Activated naive CD8-positive, alpha-beta T cell treated with anti-CD3 and anti-CD28 coated beads for 36 hours (primary cell): Measurements from ENCODE around the gene NFAT5. TPM values are rescaled to one million over a fixed set of nuclear protein-coding genes. Genes with fewer than 3 reads are reported as not detected.
A peak's percentile ranks its signal among the peaks of the same experiment; 100 is the strongest.
"Not testable (repeated sequence)": the region's sequence is repeated elsewhere in the genome, so short reads cannot be mapped to it uniquely, and the experiment has no call there.

Experiments
- DNase-seq: peaks from one replicate; pipeline ENCODE4 v3.0.0; 2021
- H3K27ac Mint-ChIP-seq: one replicate; pipeline ENCODE4 v1.8.0; 2022; ENCODE audit warnings: mild to moderate bottlenecking, moderate library complexity, mixed read lengths
- H3K27me3 Mint-ChIP-seq: one replicate; pipeline ENCODE4 v1.8.0; 2022; ENCODE audit warnings: mild to moderate bottlenecking, mixed read lengths
- H3K36me3 Mint-ChIP-seq: one replicate; pipeline ENCODE4 v1.8.0; 2021; ENCODE audit warnings: mild to moderate bottlenecking, mixed read lengths
- H3K4me1 Mint-ChIP-seq: one replicate; pipeline ENCODE4 v1.8.0; 2021; ENCODE audit warnings: mixed read lengths
- H3K4me3 Mint-ChIP-seq: one replicate; pipeline ENCODE4 v1.8.0; 2022; ENCODE audit warnings: mild to moderate bottlenecking, moderate library complexity, mixed read lengths
- H3K9me3 Mint-ChIP-seq: one replicate; pipeline ENCODE4 v1.8.0; 2022; ENCODE audit warnings: mixed read lengths
- total RNA-seq, 2 experiments: library from RNA; stranded (reverse); gene quantifications; one replicate each; pipeline ENCODE4 v1.2.3, GENCODE V29; 2021

Gene NFAT5
- total RNA-seq, 2 experiments from 2014 or later, result 26.1 to 26.3 TPM

GRCh38 chr16:69633375-69633774 lies 67.6 kb downstream of the NFAT5 start:
- Mint-ChIP-seq H3K9me3 (peaks cover 18% of the 10 kb centered on the region), H3K36me3 (peaks cover 43% of the 10 kb centered on the region), H3K27me3 (no peaks in the 10 kb centered on the region), H3K27ac (no peak overlapping the region), H3K4me1 (no peaks in the 10 kb centered on the region), H3K4me3 (no peak overlapping the region)
- no peak for DNase-seq

GRCh38 chr16:69636563-69637146 lies 70.9 kb downstream of the NFAT5 start:
- not testable (repeated sequence) for H3K4me1 Mint-ChIP-seq, DNase-seq, H3K4me3 Mint-ChIP-seq, H3K27ac Mint-ChIP-seq, H3K27me3 Mint-ChIP-seq
- peaks cover 36% of the 10 kb centered on the region for H3K36me3 Mint-ChIP-seq
- H3K9me3 Mint-ChIP-seq, result peaks cover 18% of the 10 kb centered on the region

- H3K4me1 Mint-ChIP-seq, H3K27ac Mint-ChIP-seq: not testable (repeated sequence)
- peaks cover 18% of the 10 kb centered on the region for H3K9me3 Mint-ChIP-seq
These were observed 71.6 kb downstream of the NFAT5 start for GRCh38 chr16:69637206-69637865.

GRCh38 chr16:69643997-69644396 lies 78.2 kb downstream of the NFAT5 start:
- not testable (repeated sequence) for DNase-seq, H3K4me3 Mint-ChIP-seq, H3K36me3 Mint-ChIP-seq, H3K9me3 Mint-ChIP-seq, H3K4me1 Mint-ChIP-seq, H3K27me3 Mint-ChIP-seq, H3K27ac Mint-ChIP-seq

More at GRCh38 chr16:69637206-69637865, 71.6 kb downstream of the NFAT5 start:
- not testable (repeated sequence) for H3K4me3 Mint-ChIP-seq, DNase-seq, H3K27me3 Mint-ChIP-seq
- H3K36me3 Mint-ChIP-seq, result peaks cover 36% of the 10 kb centered on the region

GRCh38 chr16:69644790-69645189 lies 79.0 kb downstream of the NFAT5 start:
- no peaks in the 10 kb centered on the region for H3K27me3 Mint-ChIP-seq
- H3K36me3 Mint-ChIP-seq, result peaks cover 9% of the 10 kb centered on the region
- no peak for DNase-seq
- H3K4me1 Mint-ChIP-seq, result peaks cover 2% of the 10 kb centered on the region
- no peak overlapping the region for H3K4me3 Mint-ChIP-seq
- H3K27ac Mint-ChIP-seq, result peak overlapping the region; percentile 10
- H3K9me3 Mint-ChIP-seq, result no peaks in the 10 kb centered on the region

GRCh38 chr16:69647020-69647419 lies 81.3 kb downstream of the NFAT5 start:
- Mint-ChIP-seq H3K27me3 (no peaks in the 10 kb centered on the region), H3K4me3 (no peak overlapping the region), H3K27ac (no peak overlapping the region), H3K9me3 (no peaks in the 10 kb centered on the region), H3K36me3 (peaks cover 17% of the 10 kb centered on the region), H3K4me1 (peaks cover 2% of the 10 kb centered on the region)
- no peak for DNase-seq

- DNase-seq, result no peak
- peaks cover 33% of the 10 kb centered on the region for H3K36me3 Mint-ChIP-seq
- H3K9me3 Mint-ChIP-seq, result no peaks in the 10 kb centered on the region
- H3K27me3 Mint-ChIP-seq, result no peaks in the 10 kb centered on the region
- H3K27ac Mint-ChIP-seq, result no peak overlapping the region
- no peak overlapping the region for H3K4me3 Mint-ChIP-seq
- H3K4me1 Mint-ChIP-seq, result no peaks in the 10 kb centered on the region
These were observed 85.5 kb downstream of the NFAT5 start for GRCh38 chr16:69651217-69651616.

- Mint-ChIP-seq H3K27me3 (no peaks in the 10 kb centered on the region), H3K27ac (no peak overlapping the region), H3K4me3 (no peak overlapping the region), H3K36me3 (peaks cover 32% of the 10 kb centered on the region), H3K4me1 (no peaks in the 10 kb centered on the region), H3K9me3 (no peaks in the 10 kb centered on the region)
- no peak for DNase-seq
These were observed 88.6 kb downstream of the NFAT5 start for GRCh38 chr16:69654280-69654931.

- no peak overlapping the region for H3K27ac Mint-ChIP-seq
- peaks cover 2% of the 10 kb centered on the region for H3K4me1 Mint-ChIP-seq
- H3K36me3 Mint-ChIP-seq, result peaks cover 26% of the 10 kb centered on the region
- H3K4me3 Mint-ChIP-seq, result no peak overlapping the region
- no peak for DNase-seq
- no peaks in the 10 kb centered on the region for H3K9me3 Mint-ChIP-seq
- no peaks in the 10 kb centered on the region for H3K27me3 Mint-ChIP-seq
These were observed 94.4 kb downstream of the NFAT5 start for GRCh38 chr16:69660166-69660565.

- H3K9me3 Mint-ChIP-seq, result no peaks in the 10 kb centered on the region
- H3K27ac Mint-ChIP-seq, result no peak overlapping the region
These were observed 97.1 kb downstream of the NFAT5 start for GRCh38 chr16:69662901-69663300.

GRCh38 chr16:69663846-69664245 lies 98.1 kb downstream of the NFAT5 start:
- H3K27me3 Mint-ChIP-seq, result no peaks in the 10 kb centered on the region
- H3K4me1 Mint-ChIP-seq, result peaks cover 2% of the 10 kb centered on the region
- H3K4me3 Mint-ChIP-seq, result no peak overlapping the region
- peaks cover 23% of the 10 kb centered on the region for H3K36me3 Mint-ChIP-seq
- DNase-seq, result no peak
- no peak overlapping the region for H3K27ac Mint-ChIP-seq
- no peaks in the 10 kb centered on the region for H3K9me3 Mint-ChIP-seq

More at GRCh38 chr16:69662901-69663300, 97.1 kb downstream of the NFAT5 start:
- no peaks in the 10 kb centered on the region for H3K27me3 Mint-ChIP-seq
- peaks cover 2% of the 10 kb centered on the region for H3K4me1 Mint-ChIP-seq
- no peak overlapping the region for H3K4me3 Mint-ChIP-seq
- peaks cover 20% of the 10 kb centered on the region for H3K36me3 Mint-ChIP-seq
- DNase-seq, result no peak

GRCh38 chr16:69669577-69669976 lies 103.8 kb downstream of the NFAT5 start:
- Mint-ChIP-seq H3K4me1 (no peaks in the 10 kb centered on the region), H3K36me3 (peaks cover 21% of the 10 kb centered on the region), H3K27me3 (no peaks in the 10 kb centered on the region), H3K9me3 (no peaks in the 10 kb centered on the region), H3K27ac (no peak overlapping the region), H3K4me3 (no peak overlapping the region)
- no peak for DNase-seq

GRCh38 chr16:69672315-69672997 lies 106.7 kb downstream of the NFAT5 start:
- no peak overlapping the region for H3K27ac Mint-ChIP-seq
- no peak overlapping the region for H3K4me3 Mint-ChIP-seq

GRCh38 chr16:69672998-69673713 lies 107.4 kb downstream of the NFAT5 start:
- no peak for DNase-seq
- no peaks in the 10 kb centered on the region for H3K4me1 Mint-ChIP-seq
- peaks cover 26% of the 10 kb centered on the region for H3K36me3 Mint-ChIP-seq
- no peaks in the 10 kb centered on the region for H3K9me3 Mint-ChIP-seq
- H3K27me3 Mint-ChIP-seq, result no peaks in the 10 kb centered on the region
- H3K4me3 Mint-ChIP-seq, result no peak overlapping the region
- peak overlapping the region; percentile 12 for H3K27ac Mint-ChIP-seq

More at GRCh38 chr16:69672315-69672997, 106.7 kb downstream of the NFAT5 start:
- Mint-ChIP-seq H3K4me1 (no peaks in the 10 kb centered on the region), H3K9me3 (no peaks in the 10 kb centered on the region), H3K36me3 (peaks cover 28% of the 10 kb centered on the region), H3K27me3 (no peaks in the 10 kb centered on the region)
- no peak for DNase-seq

GRCh38 chr16:69680358-69680757 lies 114.6 kb downstream of the NFAT5 start:
- no peak for DNase-seq
- peaks cover 22% of the 10 kb centered on the region for H3K36me3 Mint-ChIP-seq
- no peak overlapping the region for H3K4me3 Mint-ChIP-seq
- H3K9me3 Mint-ChIP-seq, result no peaks in the 10 kb centered on the region
- no peaks in the 10 kb centered on the region for H3K27me3 Mint-ChIP-seq
- no peaks in the 10 kb centered on the region for H3K4me1 Mint-ChIP-seq
- no peak overlapping the region for H3K27ac Mint-ChIP-seq
